Fibroblast of lung (primary cell): Measurements from ENCODE around the gene ERCC2. TPM values are rescaled to one million over a fixed set of nuclear protein-coding genes. Genes with fewer than 3 reads are reported as not detected.

Source experiments
- DNase-seq, 2 donors: peaks; one replicate each; pipeline versions ENCODE4 v3.0.0 to v3.0.0-alpha.2; 2010; ENCODE audit warnings: low read depth in 2 of 2
- H2AFZ ChIP-seq: 2 replicates; pipeline ENCODE4 v1.5.1; 2012; ENCODE audit warnings: low read length, control low read depth, inconsistent platforms
- H3K27ac ChIP-seq: 2 replicates; pipeline ENCODE4 v1.5.1; 2011; ENCODE audit warnings: low read length, control low read depth; ENCODE audit not compliant: insufficient read depth
- H3K27me3 ChIP-seq: 2 replicates; pipeline ENCODE4 v1.5.1; 2011; ENCODE audit warnings: mild to moderate bottlenecking, low read length; ENCODE audit not compliant: control insufficient read depth, insufficient read depth
- H3K36me3 ChIP-seq: 2 replicates; pipeline ENCODE4 v1.5.1; 2011; ENCODE audit warnings: low read length; ENCODE audit not compliant: control insufficient read depth, insufficient read depth
- H3K4me1 ChIP-seq: 2 replicates; pipeline ENCODE4 v1.5.1; 2011; ENCODE audit warnings: low read length; ENCODE audit not compliant: control insufficient read depth, insufficient read depth; ENCODE audit errors: extremely low read depth
- H3K4me2 ChIP-seq: 2 replicates; pipeline ENCODE4 v1.5.1; 2011; ENCODE audit warnings: low read length, control low read depth; ENCODE audit not compliant: insufficient read depth; ENCODE audit errors: extremely low read depth
- H3K4me3 ChIP-seq, 4 experiments: fragments of 200-600 bp in 1 of 4; sonication (generic) in 1 of 4; replicated peaks in 1 of 4; 2 replicates each; pipeline ENCODE4 v1.5.1; 2011 to 2016; ENCODE audit warnings: low read length in 4 of 4, low read depth in 3 of 4, mild to moderate bottlenecking in 3 of 4, control low read depth in 2 of 4, inconsistent platforms in 1 of 4, mixed read lengths in 1 of 4; ENCODE audit not compliant: insufficient read depth in 1 of 4; ENCODE audit errors: control extremely low read depth in 1 of 4
- H3K79me2 ChIP-seq: 2 replicates; pipeline ENCODE4 v1.5.1; 2012; ENCODE audit warnings: mild to moderate bottlenecking, low read length, inconsistent platforms; ENCODE audit not compliant: control insufficient read depth, insufficient read depth
- H3K9ac ChIP-seq: 2 replicates; pipeline ENCODE4 v1.5.1; 2011; ENCODE audit warnings: mild to moderate bottlenecking, low read length, control low read depth; ENCODE audit not compliant: insufficient read depth
- H3K9me3 ChIP-seq: 2 replicates; pipeline ENCODE4 v1.5.1; 2012; ENCODE audit warnings: low read depth, low read length; ENCODE audit not compliant: control insufficient read depth, insufficient read depth
- H4K20me1 ChIP-seq: 2 replicates; pipeline ENCODE4 v1.5.1; 2011; ENCODE audit warnings: low read length; ENCODE audit not compliant: control insufficient read depth, insufficient read depth; ENCODE audit errors: extremely low read depth
- EZH2 ChIP-seq: IDR thresholded peaks from 2 replicates; pipeline ENCODE4 v1.5.1; 2012; ENCODE audit warnings: low read length, control low read depth, mild to moderate bottlenecking; ENCODE audit errors: missing control alignments
- polyA plus RNA-seq, 2 donors: library from polyadenylated mRNA; depleted of rRNA in 1 of 2; stranded (reverse) in 1 of 2; unstranded in 1 of 2; fragments of >200 nt; gene quantifications; 2 replicates each; pipeline ENCODE4 v1.2.1, GENCODE V29; 2011 to 2012; ENCODE audit warnings: missing spikeins in 1 of 2
- total RNA-seq: library from RNA; depleted of rRNA; stranded (reverse); fragments of >200 nt; gene quantifications from 2 replicates; pipeline ENCODE4 v1.2.1, GENCODE V29; 2014
- TF ChIP-seq, protein P1 (sequence below), 2 donors: IDR thresholded peaks in 1 of 2; conservative IDR thresholded peaks in 1 of 2; 1 replicate in 1 of 2; 2 replicates in 1 of 2; pipeline ENCODE4 v1.5.1; 2011 to 2012; ENCODE audit warnings: low read length in 2 of 2, control low read depth in 1 of 2, inconsistent platforms in 1 of 2, low read depth in 1 of 2, mild to moderate bottlenecking in 1 of 2

Gene ERCC2
- total and polyA plus RNA-seq, 2 donors (not counting 1 experiment from before 2014, with no cell fraction given) = 21.6 to 57.1 TPM

GRCh38 chr19:45344621-45345505 lies 25.5 kb downstream of the ERCC2 start:
- H3K9ac ChIP-seq = no peak overlapping the region
- no peaks in the 10 kb centered on the region for H3K4me1 ChIP-seq
- no peak overlapping the region for H3K4me3 ChIP-seq
- H3K36me3 ChIP-seq = peaks cover 1% of the 10 kb centered on the region
- no peak overlapping the region for H3K4me2 ChIP-seq
- no peak for DNase-seq
- peaks cover 9% of the 10 kb centered on the region for H3K27me3 ChIP-seq
- H4K20me1 ChIP-seq = no peaks in the 10 kb centered on the region
- H2AFZ ChIP-seq = no peak overlapping the region
- TF ChIP-seq, protein P1, sequence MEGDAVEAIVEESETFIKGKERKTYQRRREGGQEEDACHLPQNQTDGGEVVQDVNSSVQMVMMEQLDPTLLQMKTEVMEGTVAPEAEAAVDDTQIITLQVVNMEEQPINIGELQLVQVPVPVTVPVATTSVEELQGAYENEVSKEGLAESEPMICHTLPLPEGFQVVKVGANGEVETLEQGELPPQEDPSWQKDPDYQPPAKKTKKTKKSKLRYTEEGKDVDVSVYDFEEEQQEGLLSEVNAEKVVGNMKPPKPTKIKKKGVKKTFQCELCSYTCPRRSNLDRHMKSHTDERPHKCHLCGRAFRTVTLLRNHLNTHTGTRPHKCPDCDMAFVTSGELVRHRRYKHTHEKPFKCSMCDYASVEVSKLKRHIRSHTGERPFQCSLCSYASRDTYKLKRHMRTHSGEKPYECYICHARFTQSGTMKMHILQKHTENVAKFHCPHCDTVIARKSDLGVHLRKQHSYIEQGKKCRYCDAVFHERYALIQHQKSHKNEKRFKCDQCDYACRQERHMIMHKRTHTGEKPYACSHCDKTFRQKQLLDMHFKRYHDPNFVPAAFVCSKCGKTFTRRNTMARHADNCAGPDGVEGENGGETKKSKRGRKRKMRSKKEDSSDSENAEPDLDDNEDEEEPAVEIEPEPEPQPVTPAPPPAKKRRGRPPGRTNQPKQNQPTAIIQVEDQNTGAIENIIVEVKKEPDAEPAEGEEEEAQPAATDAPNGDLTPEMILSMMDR (conservative IDR thresholded peaks at IDR 0.05 in 1 of 2, IDR thresholded peaks at IDR 0.05 in 1 of 2; ENCODE audit: low read depth in 1 of 2, low read length in 2 of 2) = no peak
- no peak for TF ChIP-seq EZH2
- H3K79me2 ChIP-seq = no peaks in the 10 kb centered on the region
- H3K27ac ChIP-seq = no peak overlapping the region
- H3K9me3 ChIP-seq = no peaks in the 10 kb centered on the region

DNA sequence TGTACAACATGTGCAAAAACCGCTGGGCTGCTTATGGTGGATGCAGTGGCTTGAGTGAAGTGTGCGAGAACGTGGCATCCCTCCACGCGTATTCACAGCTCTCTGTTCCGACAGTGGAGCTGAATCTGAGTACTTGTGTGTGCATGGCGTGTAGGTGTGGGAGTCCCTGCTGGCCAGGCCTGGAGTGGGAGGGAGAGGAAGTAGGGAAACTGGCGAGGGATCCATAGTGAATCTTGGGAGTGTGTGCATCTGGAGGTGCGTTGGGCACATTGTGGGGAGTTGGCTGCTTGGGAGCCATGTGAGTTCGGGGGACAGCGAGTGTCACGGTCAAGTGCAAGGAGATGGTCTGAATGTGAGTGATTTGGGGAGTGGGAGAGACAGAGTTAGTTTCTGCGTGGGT lies 27.5 kb downstream of the ERCC2 start:
- Histone ChIP-seq H3K9me3 (no peaks in the 10 kb centered on the region), H3K9ac (no peak overlapping the region), H3K4me1 (no peaks in the 10 kb centered on the region), H3K27ac (no peak overlapping the region), H3K36me3 (no peaks in the 10 kb centered on the region), H3K79me2 (no peaks in the 10 kb centered on the region), H3K4me3 (no peak overlapping the region), H3K4me2 (no peak overlapping the region), H4K20me1 (no peaks in the 10 kb centered on the region), H2AFZ (no peak overlapping the region), H3K27me3 (peaks cover 9% of the 10 kb centered on the region)
- no peak for DNase-seq
- TF ChIP-seq, protein P1 (conservative IDR thresholded peaks at IDR 0.05 in 1 of 2, IDR thresholded peaks at IDR 0.05 in 1 of 2; ENCODE audit: low read depth in 1 of 2, low read length in 2 of 2) = no peak

- no peak overlapping the region for H2AFZ ChIP-seq
- peaks cover 9% of the 10 kb centered on the region for H3K27me3 ChIP-seq
- no peak overlapping the region for H3K9ac ChIP-seq
- no peaks in the 10 kb centered on the region for H3K36me3 ChIP-seq
- no peak for TF ChIP-seq EZH2
- TF ChIP-seq, protein P1 (conservative IDR thresholded peaks at IDR 0.05 in 1 of 2, IDR thresholded peaks at IDR 0.05 in 1 of 2; ENCODE audit: low read depth in 1 of 2, low read length in 2 of 2) = no peak
- no peak overlapping the region for H3K27ac ChIP-seq
- no peaks in the 10 kb centered on the region for H3K4me1 ChIP-seq
- H4K20me1 ChIP-seq = no peaks in the 10 kb centered on the region
- H3K9me3 ChIP-seq = no peaks in the 10 kb centered on the region
- no peaks in the 10 kb centered on the region for H3K79me2 ChIP-seq
- peak overlapping the region in 1 of 4 experiments; percentile 10 for H3K4me3 ChIP-seq
- DNase-seq = peak in 1 of 2 donors; percentile 15
- H3K4me2 ChIP-seq = no peak overlapping the region
These were observed 29.4 kb downstream of the ERCC2 start for GRCh38 chr19:45340899-45341453.
